BLaER1 (cell line): Measurements from ENCODE around the gene STAP1.
"Not testable (repeated sequence)": the region's sequence is repeated elsewhere in the genome, so short reads cannot be mapped to it uniquely, and the experiment has no call there.

Source experiments
- H3K27ac ChIP-seq: shearing (Covaris generic); formaldehyde crosslinking; 2 replicates; pipeline ENCODE4 v1.8.1; 2022
- H3K27me3 ChIP-seq: shearing (Covaris generic); formaldehyde crosslinking; 2 replicates; pipeline ENCODE4 v1.8.1; 2022
- H3K36me3 ChIP-seq: shearing (Covaris generic); formaldehyde crosslinking; 2 replicates; pipeline ENCODE4 v1.8.1; 2022
- H3K4me1 ChIP-seq: shearing (Covaris generic); formaldehyde crosslinking; 2 replicates; pipeline ENCODE4 v1.8.1; 2022
- H3K4me2 ChIP-seq: shearing (Covaris generic); formaldehyde crosslinking; 2 replicates; pipeline ENCODE4 v1.8.1; 2022
- H3K4me3 ChIP-seq: shearing (Covaris generic); formaldehyde crosslinking; 2 replicates; pipeline ENCODE4 v1.8.1; 2022
- H3K9ac ChIP-seq: shearing (Covaris generic); formaldehyde crosslinking; 2 replicates; pipeline ENCODE4 v1.8.1; 2022
- H3K9me3 ChIP-seq: shearing (Covaris generic); formaldehyde crosslinking; 2 replicates; pipeline ENCODE4 v1.8.1; 2022
- H4K20me1 ChIP-seq: shearing (Covaris generic); formaldehyde crosslinking; 2 replicates; pipeline ENCODE4 v1.8.1; 2022
- Cebpa-rat ChIP-seq: shearing (Covaris generic); IDR thresholded peaks from 2 replicates; pipeline ENCODE4 v1.8.1; 2022

Gene STAP1

GRCh38 chr4:67558493-67558892 is at the start of gene STAP1:
TSS of gene STAP1 (plus strand) at chr4:67558727. CDS start at chr4:67558810, 83 bp downstream.
- H3K4me3 ChIP-seq = no peak within 1 kb of the TSS
- no peak for TF ChIP-seq Cebpa-rat
- no peak within 1 kb of the TSS for H3K9ac ChIP-seq
- H3K36me3 ChIP-seq = no peaks in the 10 kb centered on the region
- no peaks in the 10 kb centered on the region for H3K27me3 ChIP-seq
- H3K4me2 ChIP-seq = peak within 1 kb of the TSS; percentile 70
- H3K4me1 ChIP-seq = peaks cover 12% of the 10 kb centered on the region
- no peaks in the 10 kb centered on the region for H3K9me3 ChIP-seq
- H4K20me1 ChIP-seq = no peaks in the 10 kb centered on the region
- H3K27ac ChIP-seq = no peak within 1 kb of the TSS

- no peak overlapping the region for H3K9ac ChIP-seq
- H3K9me3 ChIP-seq = no peaks in the 10 kb centered on the region
- TF ChIP-seq Cebpa-rat = no peak
- H3K4me3 ChIP-seq = no peak overlapping the region
- H4K20me1 ChIP-seq = no peaks in the 10 kb centered on the region
- no peak overlapping the region for H3K27ac ChIP-seq
- H3K4me2 ChIP-seq = peak overlapping the region; percentile 42
- no peaks in the 10 kb centered on the region for H3K27me3 ChIP-seq
- peaks cover 15% of the 10 kb centered on the region for H3K4me1 ChIP-seq
- H3K36me3 ChIP-seq = peaks cover 91% of the 10 kb centered on the region
Measured at GRCh38 chr4:67512501-67512900, 46.0 kb upstream of the STAP1 start.

- Histone ChIP-seq H3K4me1 (no peaks in the 10 kb centered on the region), H3K9ac (no peak overlapping the region), H4K20me1 (peaks cover 46% of the 10 kb centered on the region), H3K4me2 (no peak overlapping the region), H3K9me3 (peaks cover 6% of the 10 kb centered on the region; the same call in 1 of the 2 replicates), H3K36me3 (peaks cover 83% of the 10 kb centered on the region), H3K27me3 (no peaks in the 10 kb centered on the region), H3K27ac (no peak overlapping the region), H3K4me3 (no peak overlapping the region)
- TF ChIP-seq Cebpa-rat = no peak
Measured at GRCh38 chr4:67520141-67520540, 38.4 kb upstream of the STAP1 start.

GRCh38 chr4:67521506-67521905 is 37.0 kb upstream of the STAP1 start:
- no peak for TF ChIP-seq Cebpa-rat
- Histone ChIP-seq H3K9ac (no peak overlapping the region), H3K4me2 (no peak overlapping the region), H3K27ac (no peak overlapping the region), H3K4me1 (no peaks in the 10 kb centered on the region), H3K36me3 (peaks cover 82% of the 10 kb centered on the region), H4K20me1 (peaks cover 46% of the 10 kb centered on the region), H3K9me3 (peaks cover 19% of the 10 kb centered on the region), H3K4me3 (no peak overlapping the region), H3K27me3 (no peaks in the 10 kb centered on the region)

GRCh38 chr4:67522230-67522629 is 36.3 kb upstream of the STAP1 start:
- Histone ChIP-seq H3K9ac (no peak overlapping the region), H3K9me3 (peaks cover 21% of the 10 kb centered on the region), H3K4me1 (no peaks in the 10 kb centered on the region), H3K27me3 (no peaks in the 10 kb centered on the region), H3K4me3 (no peak overlapping the region), H3K4me2 (no peak overlapping the region), H3K27ac (no peak overlapping the region), H3K36me3 (peaks cover 82% of the 10 kb centered on the region), H4K20me1 (peaks cover 46% of the 10 kb centered on the region)
- no peak for TF ChIP-seq Cebpa-rat

- Histone ChIP-seq H3K27ac (no peak overlapping the region), H3K27me3 (no peaks in the 10 kb centered on the region), H3K9ac (no peak overlapping the region), H3K9me3 (peaks cover 21% of the 10 kb centered on the region), H3K4me2 (no peak overlapping the region), H3K4me1 (no peaks in the 10 kb centered on the region), H4K20me1 (peaks cover 46% of the 10 kb centered on the region), H3K36me3 (peaks cover 81% of the 10 kb centered on the region), H3K4me3 (no peak overlapping the region)
- TF ChIP-seq Cebpa-rat = no peak
Measured at GRCh38 chr4:67522851-67523671, 35.5 kb upstream of the STAP1 start.

- not testable (repeated sequence) for H3K4me3 ChIP-seq, H3K27me3 ChIP-seq, H3K9ac ChIP-seq, H3K4me1 ChIP-seq, H3K4me2 ChIP-seq, H3K27ac ChIP-seq
- Histone ChIP-seq H4K20me1 (peaks cover 46% of the 10 kb centered on the region), H3K9me3 (peaks cover 21% of the 10 kb centered on the region), H3K36me3 (peaks cover 80% of the 10 kb centered on the region)
Measured at GRCh38 chr4:67524140-67524539, 34.4 kb upstream of the STAP1 start.

- H4K20me1 ChIP-seq = peaks cover 8% of the 10 kb centered on the region; the same call in 1 of the 2 replicates
- no peak overlapping the region for H3K4me2 ChIP-seq
- TF ChIP-seq Cebpa-rat = no peak
- no peak overlapping the region for H3K4me3 ChIP-seq
- peak overlapping the region; percentile 9; the same call in 1 of the 2 replicates for H3K27ac ChIP-seq
- peaks cover 86% of the 10 kb centered on the region for H3K36me3 ChIP-seq
- H3K9me3 ChIP-seq = peaks cover 28% of the 10 kb centered on the region
- peaks cover 4% of the 10 kb centered on the region; the same call in 1 of the 2 replicates for H3K4me1 ChIP-seq
- no peaks in the 10 kb centered on the region for H3K27me3 ChIP-seq
- no peak overlapping the region for H3K9ac ChIP-seq
Measured at GRCh38 chr4:67531379-67531962, 27.1 kb upstream of the STAP1 start.

GRCh38 chr4:67532397-67532796 is 26.1 kb upstream of the STAP1 start:
- not testable (repeated sequence) for H3K4me2 ChIP-seq, H3K27ac ChIP-seq, H3K27me3 ChIP-seq, H3K4me3 ChIP-seq, H4K20me1 ChIP-seq, H3K4me1 ChIP-seq, H3K9ac ChIP-seq
- Histone ChIP-seq H3K36me3 (peaks cover 85% of the 10 kb centered on the region), H3K9me3 (peaks cover 27% of the 10 kb centered on the region)

GRCh38 chr4:67533112-67533511 is 25.4 kb upstream of the STAP1 start:
- Histone ChIP-seq H3K4me2 (no peak overlapping the region), H3K9me3 (peaks cover 27% of the 10 kb centered on the region), H3K9ac (no peak overlapping the region), H4K20me1 (peaks cover 8% of the 10 kb centered on the region; the same call in 1 of the 2 replicates), H3K36me3 (peaks cover 89% of the 10 kb centered on the region), H3K4me3 (0 out of 2 replicates have a peak overlapping the region, but pooled peaks have one; percentile 22), H3K4me1 (peaks cover 4% of the 10 kb centered on the region; the same call in 1 of the 2 replicates), H3K27me3 (no peaks in the 10 kb centered on the region), H3K27ac (no peak overlapping the region)
- no peak for TF ChIP-seq Cebpa-rat
